Gastroesophageal sphincter (tissue), 4 donors: ENCODE results near the gene PEAK1. TPM values are rescaled to one million over a fixed set of nuclear protein-coding genes. Genes with fewer than 3 reads are reported as not detected.
A peak's percentile ranks its signal among the peaks of the same experiment; 100 is the strongest.

ENCODE experiments used
- ATAC-seq: fragments of 150-250 bp; one replicate; pipeline ENCODE4 v1.9.1; 2016; ENCODE audit warnings: mild to moderate bottlenecking, moderate library complexity
- H3K27ac ChIP-seq, 4 donors: fragments of 200-600 bp; sonication (generic) in 3 of 4; 1 replicate in 3 of 4; 2 replicates in 1 of 4; pipeline ENCODE4 v1.5.1; 2016 to 2019
- H3K27me3 ChIP-seq: fragments of 200-600 bp; sonication (generic); one replicate; pipeline ENCODE4 v1.5.1; 2019
- H3K36me3 ChIP-seq, 2 donors: fragments of 200-600 bp; sonication (generic); one replicate each; pipeline ENCODE4 v1.5.1; 2019; ENCODE audit warnings: control low read depth in 1 of 2
- H3K4me1 ChIP-seq, 3 donors: fragments of 200-600 bp; sonication (generic); 1 replicate in 2 of 3; 2 replicates in 1 of 3; pipeline ENCODE4 v1.5.1; 2016 to 2019; ENCODE audit warnings: control low read depth in 2 of 3
- H3K4me3 ChIP-seq, 2 donors: fragments of 200-600 bp; sonication (generic); one replicate each; pipeline ENCODE4 v1.5.1; 2019; ENCODE audit warnings: mild to moderate bottlenecking in 1 of 2, moderate library complexity in 1 of 2
- H3K9me3 ChIP-seq, 3 donors: fragments of 200-600 bp; sonication (generic); one replicate each; pipeline ENCODE4 v1.5.1; 2017 to 2019; ENCODE audit warnings: control low read depth in 2 of 3
- CTCF ChIP-seq, 4 experiments: fragments of 200-600 bp in 2 of 4; fragments of 450-650 bp in 2 of 4; sonication (generic) in 1 of 4; IDR thresholded peaks; one replicate each; pipeline ENCODE4 v1.5.1; 2017 to 2019; ENCODE audit warnings: antibody characterized with exemption in 4 of 4, mild to moderate bottlenecking in 2 of 4, moderate library complexity in 2 of 4
- EP300 ChIP-seq: sonication (generic); formaldehyde crosslinking; IDR thresholded peaks from one replicate; pipeline ENCODE4 v1.6.1; 2017; ENCODE audit warnings: antibody characterized with exemption, mild to moderate bottlenecking
- POLR2A ChIP-seq, 2 donors: fragments of 450-650 bp; IDR thresholded peaks; one replicate each; pipeline ENCODE4 v1.6.1; 2017; ENCODE audit warnings: antibody characterized with exemption in 2 of 2, mild to moderate bottlenecking in 2 of 2, moderate library complexity in 1 of 2
- POLR2AphosphoS5 ChIP-seq: sonication (generic); formaldehyde crosslinking; IDR thresholded peaks from one replicate; pipeline ENCODE4 v1.6.1; 2017; ENCODE audit warnings: antibody characterized with exemption
- WGBS, 2 donors: methylation state at CpG; one replicate each; pipeline ENCODE4 v1.1.5; 2018; ENCODE audit warnings: low coverage in 1 of 2; 5-methylcytosine and 5-hydroxymethylcytosine counted together
- total RNA-seq, 4 donors: library from RNA; depleted of rRNA; stranded (reverse); fragments of >200 nt; gene quantifications; one replicate each; pipeline ENCODE4 v1.1.0, GENCODE V29; 2016

Gene PEAK1
- total RNA-seq, 4 donors from 2014 or later, result 59.5 to 170 (median 91.6) TPM

- H3K4me1 ChIP-seq, result peaks cover 3 to 46% (median 5%) of the 10 kb centered on the region in 3 donors
- H3K9me3 ChIP-seq, result no peaks in the 10 kb centered on the region
- no peak for ATAC-seq
- WGBS, 2 donors, result 0% methylated on average over 2 of the region's 18 CpGs; no CpG with 5 or more reads in 1 of the 2 donors
- no peaks in the 10 kb centered on the region for H3K27me3 ChIP-seq
- H3K27ac ChIP-seq, result peak overlapping the region; percentile 64 to 94 (median 92)
- peak overlapping the region; percentile 72 to 82 for H3K4me3 ChIP-seq
- no peaks in the 10 kb centered on the region for H3K36me3 ChIP-seq
- TF ChIP-seq CTCF (IDR thresholded peaks at IDR 0.05) (no peak), EP300 (no peak), POLR2AphosphoS5 (no peak), POLR2A (IDR thresholded peaks at IDR 0.05) (no peak)
These were observed 349.8 kb downstream of the PEAK1 start for GRCh38 chr15:77070180-77070494.

GRCh38 chr15:77069521-77070121 is 350.3 kb downstream of the PEAK1 start:
- no peak for ATAC-seq
- no peak for TF ChIP-seq CTCF (IDR thresholded peaks at IDR 0.05)
- no peak for TF ChIP-seq POLR2A (IDR thresholded peaks at IDR 0.05)
- no peak for TF ChIP-seq EP300
- TF ChIP-seq POLR2AphosphoS5, result no peak

GRCh38 chr15:77068633-77069032 is 351.3 kb downstream of the PEAK1 start:
- H3K27ac ChIP-seq, result no peak overlapping the region
- 76 to 81% methylated on average over 7 of the region's 7 CpGs for WGBS, 2 donors
- H3K4me1 ChIP-seq, result peaks cover 3 to 60% (median 5%) of the 10 kb centered on the region in 3 donors
- no peaks in the 10 kb centered on the region for H3K36me3 ChIP-seq
- no peaks in the 10 kb centered on the region for H3K27me3 ChIP-seq
- TF ChIP-seq CTCF (IDR thresholded peaks at IDR 0.05) (no peak), POLR2A (IDR thresholded peaks at IDR 0.05) (no peak), POLR2AphosphoS5 (no peak), EP300 (no peak)
- H3K9me3 ChIP-seq, result no peaks in the 10 kb centered on the region
- no peak overlapping the region for H3K4me3 ChIP-seq
- ATAC-seq, result no peak

More at GRCh38 chr15:77069521-77070121, 350.3 kb downstream of the PEAK1 start:
- H3K4me3 ChIP-seq, result peak overlapping the region; percentile 72 to 82
- no peaks in the 10 kb centered on the region for H3K36me3 ChIP-seq
- peak overlapping the region; percentile 64 to 94 (median 92) for H3K27ac ChIP-seq
- 12 to 14% methylated on average over 11 to 13 of the region's 13 CpGs for WGBS, 2 donors
- no peaks in the 10 kb centered on the region for H3K27me3 ChIP-seq
- H3K4me1 ChIP-seq, result peaks cover 3 to 50% (median 5%) of the 10 kb centered on the region in 3 donors
- H3K9me3 ChIP-seq, result no peaks in the 10 kb centered on the region

GRCh38 chr15:77067691-77068367 is 352.1 kb downstream of the PEAK1 start:
- ATAC-seq, result no peak
- TF ChIP-seq POLR2A (IDR thresholded peaks at IDR 0.05) (no peak), EP300 (no peak), POLR2AphosphoS5 (no peak), CTCF (IDR thresholded peaks at IDR 0.05) (no peak)
- no peak overlapping the region for H3K4me3 ChIP-seq
- 43 to 76% methylated on average over 3 of the region's 3 CpGs for WGBS, 2 donors
- no peaks in the 10 kb centered on the region for H3K27me3 ChIP-seq
- H3K4me1 ChIP-seq, result peaks cover 3 to 68% (median 5%) of the 10 kb centered on the region in 3 donors
- H3K27ac ChIP-seq, result no peak overlapping the region
- H3K36me3 ChIP-seq, result no peaks in the 10 kb centered on the region
- H3K9me3 ChIP-seq, result no peaks in the 10 kb centered on the region
